NCI-H146 treated with DMSO at 0.1 percent for 48 hours (cell line): ENCODE data around the gene KCNJ11.
A peak's percentile ranks its signal among the peaks of the same experiment; 100 is the strongest.

Experiments
- DNase-seq: peaks from one replicate; lab custom pipeline; 2025; ENCODE audit not compliant: unreplicated experiment; lab: John Stamatoyannopoulos, UW

The KCNJ11 gene

GRCh38 chr11:17368551-17368950, 19.9 kb downstream of the KCNJ11 start:
- no peak for DNase-seq

GRCh38 chr11:17366495-17366894, 22.0 kb downstream of the KCNJ11 start:
- DNase-seq = no peak

DNA sequence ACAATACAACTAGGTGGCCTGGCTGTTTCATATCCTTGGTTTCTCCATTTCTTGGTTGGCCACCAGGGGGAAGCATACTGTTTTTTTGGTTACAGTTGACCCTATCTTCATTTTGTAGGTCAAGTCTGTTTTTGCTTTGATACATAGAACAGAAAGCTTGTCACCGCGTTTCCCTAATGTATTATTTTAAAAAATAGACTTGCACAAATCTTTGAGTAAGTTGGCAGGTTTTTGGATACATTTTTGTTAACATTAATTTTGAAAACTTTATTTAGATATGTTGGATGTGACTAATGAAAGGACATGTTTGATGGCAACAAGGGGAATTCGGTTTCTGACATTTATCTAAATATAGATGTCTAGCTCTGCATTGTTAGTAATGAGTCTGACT, 33.9 kb downstream of the KCNJ11 start:
- DNase-seq = peak; percentile 48

- no peak for DNase-seq
These were observed 34.4 kb downstream of the KCNJ11 start for GRCh38 chr11:17353821-17354600.

- DNase-seq = peak; percentile 74
These were observed 35.3 kb downstream of the KCNJ11 start for GRCh38 chr11:17352950-17353820.

DNA sequence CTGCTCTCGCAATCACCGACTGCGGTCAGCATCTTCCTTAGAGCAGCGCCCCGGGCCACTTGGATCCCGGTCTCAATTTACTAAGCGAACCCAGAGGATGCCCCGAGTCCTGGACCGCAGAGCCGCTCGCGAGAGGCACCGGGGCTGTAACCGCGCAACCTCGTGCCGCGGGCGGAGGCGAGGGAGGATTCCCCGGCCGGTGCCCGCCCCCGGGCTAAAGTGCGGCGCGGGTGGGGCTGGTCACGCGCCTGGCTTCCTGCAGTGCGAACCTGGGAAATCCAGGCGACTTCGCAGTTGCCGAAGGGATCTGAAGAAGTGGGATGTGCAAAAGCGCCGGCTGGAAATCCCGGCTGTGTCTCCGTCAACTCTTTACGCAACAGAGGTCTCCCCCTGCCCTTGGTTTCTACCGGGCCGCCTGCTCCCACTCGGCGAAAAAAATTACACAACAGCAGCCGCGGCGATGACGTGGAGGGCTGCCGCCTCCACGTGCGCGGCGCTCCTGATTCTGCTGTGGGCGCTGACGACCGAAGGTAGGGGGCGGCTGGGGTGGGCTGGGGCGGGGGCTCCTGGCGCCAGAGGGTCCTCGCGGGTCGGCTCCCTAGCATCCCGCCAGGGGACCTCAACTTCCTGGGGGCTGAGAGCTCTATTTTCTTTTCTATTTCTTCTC, 36.8 kb downstream of the KCNJ11 start, which contains the start of gene NCR3LG1:
NCR3LG1 (plus strand) TSS at position 291 of the 667 bp plus-strand sequence; CDS start at position 461, 170 bp downstream.
- peak; percentile 43 for DNase-seq

DNA sequence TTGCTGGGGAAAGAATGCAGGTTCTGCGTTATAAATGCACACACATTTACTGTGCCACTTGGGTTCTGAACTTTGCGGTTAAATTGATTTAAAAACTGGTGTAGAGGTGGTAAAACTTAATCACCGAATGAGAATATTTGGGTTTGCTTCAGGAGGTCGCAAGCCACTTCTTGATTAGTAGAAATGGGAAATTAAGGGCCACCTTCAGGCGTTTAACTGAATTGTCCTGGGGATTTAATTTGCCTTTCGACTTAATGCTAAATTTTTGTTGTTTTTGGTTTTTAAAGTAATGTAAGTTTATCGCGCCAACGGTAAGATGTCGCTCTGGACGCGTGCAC, 37.3 kb downstream of the KCNJ11 start:
- DNase-seq = no peak

DNA sequence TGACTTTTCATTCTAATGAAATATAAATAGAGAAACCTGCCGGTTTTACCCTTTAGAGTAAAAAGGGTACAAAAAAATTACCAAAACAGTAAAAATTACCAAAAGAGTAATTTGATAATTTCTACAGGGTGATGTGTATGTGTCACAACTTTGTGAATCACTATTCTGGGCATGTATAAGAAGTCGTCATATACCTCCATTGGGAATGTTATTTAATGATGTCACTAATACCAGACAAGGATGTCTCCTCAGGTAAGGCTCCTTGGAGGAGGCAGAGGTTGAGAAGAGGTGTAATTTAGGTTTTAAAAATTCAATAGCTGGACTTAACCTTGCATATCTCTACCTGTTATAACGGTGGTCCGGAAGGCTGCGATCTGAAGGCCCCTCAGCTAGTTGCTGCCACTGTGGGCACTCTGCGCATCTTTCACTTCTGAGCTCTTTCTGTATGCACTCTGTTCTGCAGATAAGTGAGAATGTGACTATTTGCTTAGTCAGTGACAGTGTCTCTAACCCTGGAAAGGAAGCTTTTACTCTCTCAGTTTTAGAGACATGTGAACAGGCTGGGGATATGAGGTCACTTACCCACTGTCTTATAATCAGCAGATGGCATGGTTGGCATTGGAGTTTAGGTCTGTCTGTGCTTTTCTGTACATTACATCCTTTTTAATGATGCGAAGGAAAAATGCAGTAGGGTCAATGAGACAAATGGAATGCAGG, 37.8 kb downstream of the KCNJ11 start:
- DNase-seq = no peak

- DNase-seq = no peak
These were observed 40.8 kb downstream of the KCNJ11 start for GRCh38 chr11:17347676-17348075.

DNA sequence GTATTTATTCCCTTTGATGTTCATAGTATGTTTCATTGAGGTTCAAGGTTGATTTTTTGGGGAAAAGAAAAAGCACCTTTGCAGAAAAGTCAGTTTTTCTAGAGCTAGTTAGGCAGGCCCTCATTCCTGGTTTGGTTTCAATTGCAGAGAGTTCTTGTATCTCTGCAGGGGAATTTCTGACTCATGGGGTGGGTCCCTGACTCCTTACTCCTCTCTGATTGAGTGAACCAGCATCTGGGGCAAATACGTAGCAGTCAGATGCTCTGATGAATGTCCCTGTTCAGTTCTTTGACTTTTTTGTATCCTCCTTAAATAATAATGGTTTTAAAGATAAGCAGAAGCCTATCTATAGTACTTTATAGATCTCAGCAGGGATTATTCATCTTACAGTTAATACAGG, 44.6 kb downstream of the KCNJ11 start:
- no peak for DNase-seq

- no peak for DNase-seq
These were observed 45.2 kb downstream of the KCNJ11 start for GRCh38 chr11:17343257-17343656.
